Measurements from ENCODE around the gene TIGIT. TPM values are rescaled to one million over a fixed set of nuclear protein-coding genes. Genes with fewer than 3 reads are reported as not detected.

Gene TIGIT
- polyA plus RNA-seq, 1 donor from 2014 or later, result 1.1 TPM

DNA sequence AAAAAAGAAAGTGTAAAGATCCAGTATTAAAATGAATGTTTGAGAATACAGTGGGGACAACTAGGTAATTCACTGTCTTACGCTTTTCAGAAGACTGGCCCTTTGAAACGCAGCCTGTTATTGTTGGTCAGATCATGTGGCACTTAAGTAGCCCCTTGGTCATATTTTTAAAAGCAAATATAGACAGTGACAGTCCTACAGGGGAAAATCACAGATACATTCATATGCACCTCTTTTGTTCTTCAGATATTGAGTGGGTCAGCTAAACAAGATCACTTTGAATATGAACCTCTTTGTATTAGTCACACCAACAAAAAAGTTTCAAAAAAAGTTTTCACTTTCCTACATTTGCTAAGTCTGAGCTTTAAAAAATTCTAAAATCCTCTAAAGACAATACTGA lies 36.0 kb downstream of the TIGIT start:
- H3K9ac ChIP-seq (ENCODE audit: low read length), result no peak overlapping the region
- no peaks in the 10 kb centered on the region for H3K79me2 ChIP-seq (replicated peaks; ENCODE audit: insufficient read depth, low read length)
- H3F3A ChIP-seq (ENCODE audit: insufficient read depth, low read length, poor library complexity, severe bottlenecking), result no peaks in the 10 kb centered on the region
- H3K9me2 ChIP-seq (ENCODE audit: insufficient read depth, low read length), result no peaks in the 10 kb centered on the region
- H3K27me3 ChIP-seq (ENCODE audit: insufficient read depth, low read depth, low read length), result no peaks in the 10 kb centered on the region
- H3K4me2 ChIP-seq (ENCODE audit: low read length), result no peak overlapping the region
- H3K9me3 ChIP-seq (ENCODE audit: low read length), result peaks cover 4% of the 10 kb centered on the region
- no peak overlapping the region for H2AFZ ChIP-seq (ENCODE audit: low read depth, low read length)
- H3K27ac ChIP-seq (ENCODE audit: low read length), result no peak overlapping the region
- H3K4me3 ChIP-seq (ENCODE audit: low read length), result no peak overlapping the region
- H4K20me1 ChIP-seq (ENCODE audit: insufficient read depth), result no peaks in the 10 kb centered on the region
- no peak for TF ChIP-seq TAF1 (IDR thresholded peaks at IDR 0.05; ENCODE audit: low read depth)
- H3K36me3 ChIP-seq (ENCODE audit: insufficient read depth, low read length), result peaks cover 8% of the 10 kb centered on the region

DNA sequence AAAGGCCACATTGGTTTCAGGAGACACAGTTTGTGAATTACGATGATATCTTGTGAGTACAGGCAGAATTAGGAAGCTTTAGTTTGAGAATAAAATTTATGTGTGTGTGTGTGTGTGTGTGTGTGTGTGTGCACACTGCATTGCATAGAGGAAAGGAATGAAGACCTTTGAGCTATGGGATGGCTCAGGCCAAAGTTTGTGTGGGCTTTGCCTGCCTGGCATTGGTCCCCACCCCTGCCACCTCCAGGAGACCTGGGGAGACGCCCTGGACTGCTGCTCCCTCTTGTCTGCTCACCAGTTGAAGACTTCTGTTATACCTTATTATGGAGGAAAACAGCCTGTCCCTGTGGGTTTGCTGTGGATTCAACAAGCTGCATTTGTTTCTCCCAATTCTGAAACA lies 37.2 kb downstream of the TIGIT start:
- Histone ChIP-seq H3K9me3 (ENCODE audit: low read length) (peaks cover 4% of the 10 kb centered on the region), H3K4me2 (ENCODE audit: low read length) (no peak overlapping the region), H3K9me2 (ENCODE audit: insufficient read depth, low read length) (no peaks in the 10 kb centered on the region), H3K27me3 (ENCODE audit: insufficient read depth, low read depth, low read length) (no peaks in the 10 kb centered on the region), H4K20me1 (ENCODE audit: insufficient read depth) (no peaks in the 10 kb centered on the region), H3K27ac (ENCODE audit: low read length) (no peak overlapping the region), H3F3A (ENCODE audit: insufficient read depth, low read length, poor library complexity, severe bottlenecking) (no peaks in the 10 kb centered on the region), H3K9ac (ENCODE audit: low read length) (no peak overlapping the region), H3K36me3 (ENCODE audit: insufficient read depth, low read length) (peaks cover 14% of the 10 kb centered on the region), H3K79me2 (replicated peaks; ENCODE audit: insufficient read depth, low read length) (no peaks in the 10 kb centered on the region), H2AFZ (ENCODE audit: low read depth, low read length) (no peak overlapping the region), H3K4me3 (ENCODE audit: low read length) (no peak overlapping the region)
- no peak for TF ChIP-seq RAD21 (conservative IDR thresholded peaks at IDR 0.05)
- TF ChIP-seq MXI1 (conservative IDR thresholded peaks at IDR 0.05; ENCODE audit: poor library complexity, severe bottlenecking), result no peak
- no peak for TF ChIP-seq SMC3 (conservative IDR thresholded peaks at IDR 0.05; ENCODE audit: poor library complexity)
- no peak for TF ChIP-seq TAF1 (IDR thresholded peaks at IDR 0.05; ENCODE audit: low read depth)
- TF ChIP-seq, protein P1, sequence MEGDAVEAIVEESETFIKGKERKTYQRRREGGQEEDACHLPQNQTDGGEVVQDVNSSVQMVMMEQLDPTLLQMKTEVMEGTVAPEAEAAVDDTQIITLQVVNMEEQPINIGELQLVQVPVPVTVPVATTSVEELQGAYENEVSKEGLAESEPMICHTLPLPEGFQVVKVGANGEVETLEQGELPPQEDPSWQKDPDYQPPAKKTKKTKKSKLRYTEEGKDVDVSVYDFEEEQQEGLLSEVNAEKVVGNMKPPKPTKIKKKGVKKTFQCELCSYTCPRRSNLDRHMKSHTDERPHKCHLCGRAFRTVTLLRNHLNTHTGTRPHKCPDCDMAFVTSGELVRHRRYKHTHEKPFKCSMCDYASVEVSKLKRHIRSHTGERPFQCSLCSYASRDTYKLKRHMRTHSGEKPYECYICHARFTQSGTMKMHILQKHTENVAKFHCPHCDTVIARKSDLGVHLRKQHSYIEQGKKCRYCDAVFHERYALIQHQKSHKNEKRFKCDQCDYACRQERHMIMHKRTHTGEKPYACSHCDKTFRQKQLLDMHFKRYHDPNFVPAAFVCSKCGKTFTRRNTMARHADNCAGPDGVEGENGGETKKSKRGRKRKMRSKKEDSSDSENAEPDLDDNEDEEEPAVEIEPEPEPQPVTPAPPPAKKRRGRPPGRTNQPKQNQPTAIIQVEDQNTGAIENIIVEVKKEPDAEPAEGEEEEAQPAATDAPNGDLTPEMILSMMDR (IDR thresholded peaks at IDR 0.05; ENCODE audit: poor library complexity, severe bottlenecking), result no peak
- TF ChIP-seq EP300 (conservative IDR thresholded peaks at IDR 0.05; ENCODE audit: poor library complexity, severe bottlenecking), result no peak
- no peak for TF ChIP-seq POLR2AphosphoS5 (IDR thresholded peaks at IDR 0.05)
- no peak for TF ChIP-seq EZH2 (IDR thresholded peaks at IDR 0.05; ENCODE audit: borderline replicate concordance, insufficient read depth, low read length, poor library complexity, severe bottlenecking)
- TF ChIP-seq, protein P2, sequence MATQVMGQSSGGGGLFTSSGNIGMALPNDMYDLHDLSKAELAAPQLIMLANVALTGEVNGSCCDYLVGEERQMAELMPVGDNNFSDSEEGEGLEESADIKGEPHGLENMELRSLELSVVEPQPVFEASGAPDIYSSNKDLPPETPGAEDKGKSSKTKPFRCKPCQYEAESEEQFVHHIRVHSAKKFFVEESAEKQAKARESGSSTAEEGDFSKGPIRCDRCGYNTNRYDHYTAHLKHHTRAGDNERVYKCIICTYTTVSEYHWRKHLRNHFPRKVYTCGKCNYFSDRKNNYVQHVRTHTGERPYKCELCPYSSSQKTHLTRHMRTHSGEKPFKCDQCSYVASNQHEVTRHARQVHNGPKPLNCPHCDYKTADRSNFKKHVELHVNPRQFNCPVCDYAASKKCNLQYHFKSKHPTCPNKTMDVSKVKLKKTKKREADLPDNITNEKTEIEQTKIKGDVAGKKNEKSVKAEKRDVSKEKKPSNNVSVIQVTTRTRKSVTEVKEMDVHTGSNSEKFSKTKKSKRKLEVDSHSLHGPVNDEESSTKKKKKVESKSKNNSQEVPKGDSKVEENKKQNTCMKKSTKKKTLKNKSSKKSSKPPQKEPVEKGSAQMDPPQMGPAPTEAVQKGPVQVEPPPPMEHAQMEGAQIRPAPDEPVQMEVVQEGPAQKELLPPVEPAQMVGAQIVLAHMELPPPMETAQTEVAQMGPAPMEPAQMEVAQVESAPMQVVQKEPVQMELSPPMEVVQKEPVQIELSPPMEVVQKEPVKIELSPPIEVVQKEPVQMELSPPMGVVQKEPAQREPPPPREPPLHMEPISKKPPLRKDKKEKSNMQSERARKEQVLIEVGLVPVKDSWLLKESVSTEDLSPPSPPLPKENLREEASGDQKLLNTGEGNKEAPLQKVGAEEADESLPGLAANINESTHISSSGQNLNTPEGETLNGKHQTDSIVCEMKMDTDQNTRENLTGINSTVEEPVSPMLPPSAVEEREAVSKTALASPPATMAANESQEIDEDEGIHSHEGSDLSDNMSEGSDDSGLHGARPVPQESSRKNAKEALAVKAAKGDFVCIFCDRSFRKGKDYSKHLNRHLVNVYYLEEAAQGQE (IDR thresholded peaks at IDR 0.05; ENCODE audit: borderline replicate concordance), result no peak

DNA sequence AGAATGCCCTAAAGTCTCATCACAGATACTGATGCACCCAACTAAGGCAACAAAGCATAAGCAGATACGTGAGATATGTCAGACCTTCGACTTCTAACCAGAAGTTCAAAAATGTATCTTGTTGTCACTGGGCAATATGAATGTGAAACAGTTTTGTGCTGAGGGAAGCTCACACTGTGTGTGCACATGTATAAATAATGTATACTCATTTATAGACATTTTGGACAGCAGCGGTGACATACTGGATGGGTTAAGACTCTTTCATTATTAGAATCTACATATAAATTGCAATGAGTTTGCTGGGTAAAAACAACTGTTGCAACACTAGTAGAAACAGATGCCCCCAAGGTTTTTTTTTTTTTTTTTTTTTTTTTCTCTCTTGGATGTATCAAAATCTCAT lies 37.9 kb downstream of the TIGIT start:
- peaks cover 4% of the 10 kb centered on the region for H3K9me3 ChIP-seq (ENCODE audit: low read length)
- H3K4me3 ChIP-seq (ENCODE audit: low read length), result no peak overlapping the region
- H3K27me3 ChIP-seq (ENCODE audit: insufficient read depth, low read depth, low read length), result no peaks in the 10 kb centered on the region
- no peaks in the 10 kb centered on the region for H3F3A ChIP-seq (ENCODE audit: insufficient read depth, low read length, poor library complexity, severe bottlenecking)
- H3K27ac ChIP-seq (ENCODE audit: low read length), result no peak overlapping the region
- TF ChIP-seq, protein P2 (IDR thresholded peaks at IDR 0.05; ENCODE audit: borderline replicate concordance), result no peak
- TF ChIP-seq MXI1 (conservative IDR thresholded peaks at IDR 0.05; ENCODE audit: poor library complexity, severe bottlenecking) (no peak), EZH2 (IDR thresholded peaks at IDR 0.05; ENCODE audit: borderline replicate concordance, insufficient read depth, low read length, poor library complexity, severe bottlenecking) (no peak), TAF1 (IDR thresholded peaks at IDR 0.05; ENCODE audit: low read depth) (no peak)
- TF ChIP-seq, protein P1 (IDR thresholded peaks at IDR 0.05; ENCODE audit: poor library complexity, severe bottlenecking), result no peak
- no peak overlapping the region for H3K4me2 ChIP-seq (ENCODE audit: low read length)
- H3K36me3 ChIP-seq (ENCODE audit: insufficient read depth, low read length), result peaks cover 15% of the 10 kb centered on the region
- no peaks in the 10 kb centered on the region for H3K79me2 ChIP-seq (replicated peaks; ENCODE audit: insufficient read depth, low read length)
- H3K9me2 ChIP-seq (ENCODE audit: insufficient read depth, low read length), result no peaks in the 10 kb centered on the region
- H2AFZ ChIP-seq (ENCODE audit: low read depth, low read length), result no peak overlapping the region
- no peaks in the 10 kb centered on the region for H4K20me1 ChIP-seq (ENCODE audit: insufficient read depth)
- H3K9ac ChIP-seq (ENCODE audit: low read length), result no peak overlapping the region

All from neural cell (in vitro differentiated cells).